Raji (cell line): ENCODE measurements around the gene DQX1.
A peak's percentile ranks its signal among the peaks of the same experiment; 100 is the strongest.

Source experiments
- POLR2A ChIP-seq: IDR thresholded peaks from 2 replicates; pipeline ENCODE4 v1.6.1; 2011; ENCODE audit warnings: low read depth, low read length, control low read depth; ENCODE audit not compliant: insufficient read depth

The DQX1 gene

DNA sequence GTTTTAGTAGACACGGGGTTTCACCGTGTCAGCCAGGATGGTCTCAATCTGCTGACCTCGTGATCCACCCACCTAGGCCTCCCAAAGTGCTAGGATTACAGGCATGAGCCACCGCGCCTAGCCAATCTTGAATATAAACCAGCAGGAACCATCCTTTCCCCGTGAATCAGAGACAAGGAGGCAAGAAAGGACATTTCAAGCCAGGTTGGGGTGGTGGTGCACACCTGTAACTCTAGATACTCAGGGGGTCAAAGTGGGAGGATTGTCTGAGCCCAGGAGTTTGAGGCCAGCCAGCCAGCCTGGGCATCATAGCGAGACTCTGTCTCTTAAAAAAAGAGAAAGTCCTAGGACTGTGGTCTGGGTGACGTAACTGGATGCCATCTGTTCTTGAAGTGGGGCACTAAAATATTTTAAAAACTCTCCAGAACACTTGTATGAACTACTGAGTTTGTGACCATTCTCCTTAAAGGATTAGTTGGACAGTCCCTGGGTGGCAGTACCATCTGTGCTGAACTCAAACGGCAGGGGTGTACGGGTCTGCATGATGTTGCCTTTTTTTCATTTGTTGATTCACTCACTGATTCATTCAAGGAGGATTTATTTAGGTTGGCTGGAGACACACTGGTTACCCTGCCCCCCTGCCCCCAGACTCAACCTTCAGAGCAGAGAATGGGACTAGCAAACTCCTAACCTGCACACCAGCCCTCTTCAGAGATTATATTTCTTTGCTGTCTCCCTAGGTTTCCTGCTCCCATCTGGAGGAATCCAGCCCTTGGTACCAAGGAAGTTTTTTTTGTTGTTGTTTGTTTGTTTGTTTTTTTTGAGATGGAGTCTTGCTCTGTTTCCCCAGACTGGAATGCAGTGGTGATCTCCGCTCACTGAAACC, 14.7 kb downstream of the DQX1 start:
- no peak for TF ChIP-seq POLR2A

DNA sequence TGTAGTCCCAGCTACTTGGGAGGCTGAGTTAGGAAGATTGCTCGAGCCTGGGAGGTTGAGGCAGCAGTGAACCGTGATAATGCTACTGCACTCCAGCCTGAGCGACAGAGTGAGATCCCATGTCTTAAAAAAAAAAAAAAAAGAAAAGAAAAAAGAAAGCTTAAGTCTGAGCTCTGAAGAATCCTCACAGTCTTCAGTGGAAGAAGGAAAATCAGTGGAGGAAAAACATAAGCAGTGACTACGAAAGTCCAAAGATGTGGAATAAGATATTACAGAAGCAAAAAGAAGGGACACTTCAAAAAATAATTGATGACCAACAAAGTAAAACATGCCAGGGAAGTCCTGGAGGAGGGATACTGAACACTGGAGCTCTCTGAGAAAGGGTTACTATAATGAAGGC, 15.8 kb downstream of the DQX1 start:
- no peak for TF ChIP-seq POLR2A

GRCh38 chr2:74507926-74508520, 18.0 kb downstream of the DQX1 start:
- no peak for TF ChIP-seq POLR2A

DNA sequence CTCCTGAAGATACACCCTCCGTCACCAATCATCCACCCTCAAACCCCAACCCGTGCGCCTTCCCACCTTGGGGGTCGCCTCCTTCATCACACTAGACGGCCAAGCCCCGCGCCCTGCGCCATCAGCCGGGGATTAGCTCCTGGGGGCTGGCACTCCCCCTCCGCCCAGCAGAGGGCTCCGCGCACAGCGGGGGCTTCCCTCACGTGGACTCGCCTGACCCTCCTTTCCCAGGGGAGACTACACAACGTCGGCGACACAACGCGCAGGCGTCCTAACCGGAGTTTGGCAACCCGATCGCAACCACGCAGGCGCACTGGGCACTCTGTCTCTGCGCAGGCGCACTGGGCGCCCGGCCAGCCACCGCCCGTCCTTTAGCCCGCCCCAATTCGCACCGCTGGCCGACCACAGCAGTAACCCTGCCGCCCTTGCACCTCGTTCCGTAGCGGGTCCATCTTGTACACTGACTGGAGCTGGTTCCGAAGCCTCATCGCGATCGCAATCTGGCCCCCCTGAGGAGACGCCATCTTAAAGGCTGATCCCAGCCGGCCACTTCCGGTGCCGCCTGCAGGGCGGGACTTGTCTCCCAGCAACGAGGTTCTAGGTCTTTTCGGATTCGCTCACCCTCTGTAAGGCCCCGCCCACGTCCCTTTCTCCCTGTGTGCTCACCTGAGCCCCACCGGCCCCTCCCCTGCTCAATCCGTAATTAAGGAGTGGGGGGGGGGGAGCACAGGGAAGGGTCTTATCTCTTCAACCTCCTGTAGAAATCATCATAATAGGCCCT, 18.7 kb downstream of the DQX1 start, which contains the start of gene PCGF1:
TSS of gene PCGF1 (minus strand) at position 551 of the 781 bp plus-strand sequence. CDS start at position 524, 27 bp downstream.
- peak; percentile 77 for TF ChIP-seq POLR2A

DNA sequence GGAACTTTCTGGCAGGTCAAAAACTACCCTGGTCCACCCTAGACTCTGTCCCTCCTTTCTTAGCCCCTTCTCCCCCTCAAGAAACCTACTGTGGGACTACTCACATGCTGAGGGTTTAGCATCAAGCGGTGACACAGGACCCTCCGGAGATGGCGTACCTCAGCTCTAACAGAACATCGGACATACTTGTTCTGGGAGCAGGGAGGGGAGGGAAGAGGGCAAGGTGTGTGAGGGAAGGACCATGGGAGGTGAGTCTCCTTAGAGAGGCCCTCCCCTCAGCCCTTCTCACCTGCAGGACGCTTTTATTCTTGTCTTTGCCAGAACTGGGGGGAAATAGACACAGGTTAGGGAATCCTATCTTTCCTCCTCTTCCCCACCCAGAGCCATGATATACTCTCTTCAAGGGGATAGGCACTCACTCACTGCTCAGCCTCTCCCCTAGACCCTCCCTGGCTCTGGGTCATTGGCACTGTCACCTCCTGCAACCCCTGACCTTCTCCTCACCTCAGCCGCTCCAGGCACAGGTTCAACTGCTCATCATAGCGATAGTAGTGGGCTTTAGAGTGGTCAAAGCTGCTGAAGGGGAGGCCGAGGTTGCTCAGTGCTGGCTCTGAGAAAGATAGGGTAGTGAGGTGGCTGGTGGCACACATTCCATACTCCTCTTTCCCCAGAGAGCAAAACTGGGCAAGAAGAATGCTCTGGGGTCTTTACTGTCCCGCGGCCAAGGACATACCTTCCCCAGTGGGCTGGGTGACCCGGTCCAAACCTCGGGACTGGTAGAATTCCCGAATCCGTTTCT, 20.4 kb downstream of the DQX1 start:
- no peak for TF ChIP-seq POLR2A

GRCh38 chr2:74504591-74504990, 21.4 kb downstream of the DQX1 start:
- no peak for TF ChIP-seq POLR2A

GRCh38 chr2:74503506-74504475, 22.2 kb downstream of the DQX1 start:
- no peak for TF ChIP-seq POLR2A

DNA sequence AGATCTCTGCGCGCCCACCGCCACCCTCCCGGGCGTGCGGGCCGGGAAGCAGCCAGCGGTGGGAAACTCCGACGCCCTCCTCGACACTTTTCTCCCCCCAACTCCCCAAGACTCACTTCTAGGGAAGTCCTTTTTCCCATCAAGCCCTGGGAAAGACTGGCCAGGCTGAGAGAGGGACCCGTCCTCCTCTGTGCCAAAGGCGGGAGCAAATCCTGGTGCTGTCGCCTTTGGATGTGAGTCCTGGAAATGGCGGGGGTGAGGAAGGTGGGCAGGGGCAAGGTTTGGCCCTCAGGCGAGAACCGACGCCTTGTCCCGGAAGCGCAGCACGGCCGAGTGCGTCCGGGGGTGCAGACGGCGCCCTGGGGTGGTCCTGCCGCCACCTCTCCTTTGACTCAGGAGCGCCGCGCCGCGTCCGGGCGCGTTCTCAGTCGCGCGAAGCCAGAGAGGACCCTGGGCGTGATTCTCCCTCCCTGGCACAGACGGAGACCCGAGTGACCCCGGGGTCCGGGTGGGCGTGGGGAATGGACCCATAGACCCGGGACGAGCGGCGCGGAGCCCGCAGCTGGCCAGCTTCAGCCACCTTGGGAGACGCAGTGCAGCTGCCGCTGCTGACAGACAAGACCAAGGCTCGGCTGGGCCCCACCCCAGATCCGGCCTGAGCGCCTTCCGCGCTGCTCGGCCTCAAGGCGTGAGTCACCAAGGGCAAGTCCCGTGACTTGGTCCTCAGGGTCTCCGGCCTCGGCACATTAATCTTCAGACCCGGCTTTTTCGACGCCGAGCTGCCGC, 23.1 kb downstream of the DQX1 start:
- peak; percentile 46; the same call in 1 of the 2 replicates for TF ChIP-seq POLR2A

DNA sequence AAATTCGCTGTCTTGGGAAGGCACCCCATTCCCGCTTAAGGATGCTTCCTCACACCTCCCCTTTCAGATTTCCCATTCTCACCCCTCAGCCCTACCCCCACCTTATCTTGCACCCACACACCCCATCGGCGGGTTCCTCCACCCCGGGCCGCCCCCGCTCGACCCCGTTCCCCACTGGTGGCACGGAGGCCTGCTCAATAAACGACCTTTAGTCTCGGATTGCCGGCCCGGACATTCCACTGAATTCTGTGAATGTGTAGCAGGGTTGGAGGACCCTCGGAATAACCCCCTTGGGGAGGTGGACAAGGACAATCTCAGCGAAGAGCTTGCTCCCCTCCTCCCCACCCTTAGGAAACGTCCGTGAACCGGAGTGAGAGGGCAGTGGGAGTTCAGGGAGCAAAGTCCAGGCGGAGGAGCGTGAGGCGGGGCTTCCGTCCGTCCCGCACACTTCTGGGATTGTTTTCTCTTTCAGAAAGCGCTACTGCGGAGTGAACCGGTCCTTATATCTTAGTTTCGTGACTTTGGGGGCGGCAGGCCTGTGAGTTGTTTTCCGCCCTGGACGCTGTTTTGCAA, 23.8 kb downstream of the DQX1 start:
- TF ChIP-seq POLR2A: no peak

GRCh38 chr2:74501335-74502071, 24.5 kb downstream of the DQX1 start:
- no peak for TF ChIP-seq POLR2A

DNA sequence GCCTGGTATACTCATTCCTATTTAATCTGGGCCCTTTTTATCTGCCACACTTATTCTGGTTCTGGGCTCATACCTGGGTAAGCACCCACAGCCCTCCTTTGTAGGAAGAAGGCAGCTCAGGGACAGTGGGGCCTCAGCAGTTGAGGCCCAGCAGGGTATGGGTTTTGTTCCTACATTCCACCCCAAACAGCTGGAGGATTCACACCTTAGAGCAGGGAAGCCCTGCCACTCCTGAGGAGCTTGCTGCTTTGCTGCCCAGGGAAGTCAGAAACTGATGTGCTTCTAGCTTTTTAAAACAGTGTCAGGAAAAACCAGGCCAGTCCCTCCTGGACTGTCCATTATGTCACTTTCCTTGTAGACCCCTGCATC, 25.5 kb downstream of the DQX1 start:
- no peak for TF ChIP-seq POLR2A
